ENCODE measurements around the gene KRT81.
"Not testable (repeated sequence)": the region's sequence is repeated elsewhere in the genome, so short reads cannot be mapped to it uniquely, and the experiment has no call there.

The KRT81 gene

DNA sequence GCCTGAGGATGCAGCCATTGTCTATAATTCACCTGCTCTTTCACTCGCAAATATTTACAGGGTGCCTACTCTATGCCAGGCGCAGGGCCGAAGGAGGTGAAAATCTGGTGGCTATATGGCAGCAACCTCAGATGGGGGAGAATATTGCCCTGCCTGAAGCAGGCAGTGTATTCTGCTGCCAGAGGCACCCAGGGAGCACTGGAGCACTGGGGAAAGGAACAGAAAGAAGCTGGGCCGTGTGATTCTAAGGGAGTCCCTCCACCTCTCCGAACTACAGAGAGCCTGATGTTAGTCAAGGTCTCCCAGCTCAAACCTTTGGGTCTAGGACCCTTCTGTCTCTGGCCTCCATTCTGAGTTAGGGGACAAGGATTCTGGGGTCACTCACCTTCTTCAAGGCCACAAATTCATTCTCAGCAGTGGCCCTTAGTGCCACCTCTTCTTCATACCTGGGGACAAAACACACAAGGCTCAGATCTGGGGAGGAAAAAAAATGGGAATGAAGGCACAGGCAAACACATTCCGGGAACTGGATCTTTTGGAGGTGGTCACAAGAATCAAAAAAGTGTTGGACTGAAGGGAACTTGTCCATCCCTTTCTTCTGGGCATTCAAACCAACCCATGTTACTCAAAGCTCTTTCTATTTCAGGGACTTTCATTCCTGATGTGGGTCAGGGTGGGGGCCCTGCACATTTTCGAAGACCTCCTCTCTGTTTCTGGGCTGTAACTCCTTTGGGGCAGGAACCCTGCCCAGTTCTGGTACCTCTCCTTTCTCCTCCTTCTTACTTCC, 36.2 kb downstream of the KRT81 start:
- CTCF ChIA-PET: interaction anchor here (0.9 kb wide), 2 partner anchors 10 to 33 kb away, joined by 3 read pairs; no protein-coding TSS in a partner anchor
- TF ChIP-seq FOXK2 (IDR thresholded peaks at IDR 0.05) (no peak), BHLHE40 (IDR thresholded peaks at IDR 0.05; ENCODE audit: borderline replicate concordance) (no peak), CTBP1 (IDR thresholded peaks at IDR 0.05; ENCODE audit: borderline replicate concordance) (no peak), SUZ12 (IDR thresholded peaks at IDR 0.05) (no peak), NFRKB (IDR thresholded peaks at IDR 0.05) (no peak), FOXM1 (IDR thresholded peaks at IDR 0.05; ENCODE audit: borderline replicate concordance) (no peak), HDGF (IDR thresholded peaks at IDR 0.05; ENCODE audit: borderline replicate concordance) (no peak)
- DNase-seq (ENCODE audit: extremely low spot score): no peak
- POLR2A ChIA-PET: no interaction called here

DNA sequence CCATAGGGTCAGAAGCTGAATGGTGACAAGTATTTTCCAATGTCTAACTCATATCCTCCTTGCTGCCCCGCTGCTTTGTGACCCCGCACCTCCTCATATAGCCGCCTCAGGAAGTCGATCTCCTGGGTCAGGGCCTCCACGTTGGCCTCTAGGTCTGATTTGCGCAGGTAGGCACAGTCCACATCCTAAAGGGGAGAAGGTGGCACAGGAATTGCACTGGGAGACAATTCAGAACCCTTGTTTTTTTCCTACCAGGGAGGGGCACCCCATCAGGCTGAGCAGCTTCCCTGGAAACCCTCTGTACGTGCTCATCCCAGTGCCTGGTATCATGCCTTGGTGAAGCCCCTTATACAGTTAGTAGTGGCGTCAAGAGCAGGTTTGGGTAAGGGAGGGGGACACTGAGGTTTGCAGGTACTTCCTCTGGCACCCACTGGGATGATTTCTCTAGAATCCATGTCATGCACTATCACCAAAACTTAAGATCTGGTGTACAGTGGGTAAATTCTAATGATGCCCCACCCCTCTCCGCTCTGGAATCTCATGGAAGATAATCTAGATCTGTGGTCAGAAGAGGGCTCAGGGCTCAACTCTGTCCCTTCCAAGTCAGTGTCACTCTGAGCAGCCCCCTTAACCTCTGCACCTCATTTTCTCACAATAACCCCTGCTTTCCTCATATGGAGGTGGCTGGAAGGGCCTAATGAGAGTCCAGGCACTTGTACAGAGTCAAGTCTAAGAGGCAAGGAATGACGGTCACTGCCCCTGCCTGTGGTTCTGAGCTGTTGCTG, 37.0 kb downstream of the KRT81 start:
- CTCF ChIA-PET: interaction anchor here (0.9 kb wide), 2 partner anchors 9 to 32 kb away, joined by 3 read pairs; no protein-coding TSS in a partner anchor
- POLR2A ChIA-PET: no interaction called here
- DNase-seq (ENCODE audit: extremely low spot score): no peak
- TF ChIP-seq CTBP1 (IDR thresholded peaks at IDR 0.05; ENCODE audit: borderline replicate concordance) (no peak), SP1 (IDR thresholded peaks at IDR 0.05) (no peak), FOXA1 (IDR thresholded peaks at IDR 0.05) (no peak), BHLHE40 (IDR thresholded peaks at IDR 0.05; ENCODE audit: borderline replicate concordance) (no peak), FOXK2 (IDR thresholded peaks at IDR 0.05) (no peak), FOXM1 (IDR thresholded peaks at IDR 0.05; ENCODE audit: borderline replicate concordance) (no peak), SUZ12 (IDR thresholded peaks at IDR 0.05) (no peak)
- TF ChIP-seq, protein P1, sequence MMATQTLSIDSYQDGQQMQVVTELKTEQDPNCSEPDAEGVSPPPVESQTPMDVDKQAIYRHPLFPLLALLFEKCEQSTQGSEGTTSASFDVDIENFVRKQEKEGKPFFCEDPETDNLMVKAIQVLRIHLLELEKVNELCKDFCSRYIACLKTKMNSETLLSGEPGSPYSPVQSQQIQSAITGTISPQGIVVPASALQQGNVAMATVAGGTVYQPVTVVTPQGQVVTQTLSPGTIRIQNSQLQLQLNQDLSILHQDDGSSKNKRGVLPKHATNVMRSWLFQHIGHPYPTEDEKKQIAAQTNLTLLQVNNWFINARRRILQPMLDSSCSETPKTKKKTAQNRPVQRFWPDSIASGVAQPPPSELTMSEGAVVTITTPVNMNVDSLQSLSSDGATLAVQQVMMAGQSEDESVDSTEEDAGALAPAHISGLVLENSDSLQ (IDR thresholded peaks at IDR 0.05): no peak

DNA sequence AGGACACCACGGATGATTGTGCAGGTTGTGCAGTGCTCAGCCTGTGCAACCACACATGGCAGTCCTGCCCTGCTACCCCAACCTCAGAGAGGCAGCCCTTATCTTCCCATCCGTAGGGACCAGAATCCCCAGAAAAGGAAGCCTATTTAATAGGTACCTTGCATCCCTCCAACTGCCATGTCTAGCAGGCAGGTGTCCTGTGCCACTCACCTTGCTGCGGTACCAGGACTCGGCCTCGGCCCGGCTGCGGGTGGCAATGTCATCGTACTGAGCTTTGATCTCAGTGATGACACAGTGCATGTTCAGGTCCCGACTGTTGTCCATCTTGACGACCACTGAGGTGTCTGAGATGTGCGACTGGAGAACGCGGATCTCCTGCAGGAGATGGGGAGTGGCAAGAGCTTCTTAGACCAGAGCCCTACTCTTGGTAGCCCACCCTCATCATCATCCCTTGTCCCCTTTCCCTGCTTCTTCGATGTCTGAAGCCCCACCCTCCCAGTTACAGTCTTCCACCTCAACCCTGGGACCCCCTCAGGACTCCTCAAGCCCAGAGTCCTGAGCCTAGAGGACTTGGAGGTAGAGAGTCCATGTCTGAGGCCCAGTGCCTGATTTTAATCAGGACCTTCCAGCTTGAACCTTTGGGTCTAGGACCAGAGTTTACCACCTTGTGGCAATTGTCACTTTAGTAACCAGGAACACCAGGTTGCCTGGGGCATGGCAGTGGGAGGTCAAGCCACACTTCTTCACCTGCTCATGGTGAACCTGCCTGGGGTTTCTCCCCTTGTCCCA, 37.7 kb downstream of the KRT81 start:
- POLR2A ChIA-PET: no interaction called here
- CTCF ChIA-PET: no interaction called here
- TF ChIP-seq FOXM1 (IDR thresholded peaks at IDR 0.05; ENCODE audit: borderline replicate concordance) (no peak), TARDBP (IDR thresholded peaks at IDR 0.05) (no peak), BHLHE40 (IDR thresholded peaks at IDR 0.05; ENCODE audit: borderline replicate concordance) (no peak), CTBP1 (IDR thresholded peaks at IDR 0.05; ENCODE audit: borderline replicate concordance) (no peak), ARNT (IDR thresholded peaks at IDR 0.05) (no peak), SP1 (IDR thresholded peaks at IDR 0.05) (no peak), SUZ12 (IDR thresholded peaks at IDR 0.05) (no peak), LEF1 (IDR thresholded peaks at IDR 0.05; ENCODE audit: borderline replicate concordance) (no peak), HDGF (IDR thresholded peaks at IDR 0.05; ENCODE audit: borderline replicate concordance) (no peak), L3MBTL2 (conservative IDR thresholded peaks at IDR 0.05) (no peak), ELF4 (IDR thresholded peaks at IDR 0.05) (no peak), FOXK2 (IDR thresholded peaks at IDR 0.05) (no peak), NFRKB (IDR thresholded peaks at IDR 0.05) (no peak), FOXA1 (IDR thresholded peaks at IDR 0.05) (no peak), ZNF384 (IDR thresholded peaks at IDR 0.05) (no peak)
- TF ChIP-seq, protein P1 (IDR thresholded peaks at IDR 0.05): no peak
- DNase-seq (ENCODE audit: extremely low spot score): no peak

DNA sequence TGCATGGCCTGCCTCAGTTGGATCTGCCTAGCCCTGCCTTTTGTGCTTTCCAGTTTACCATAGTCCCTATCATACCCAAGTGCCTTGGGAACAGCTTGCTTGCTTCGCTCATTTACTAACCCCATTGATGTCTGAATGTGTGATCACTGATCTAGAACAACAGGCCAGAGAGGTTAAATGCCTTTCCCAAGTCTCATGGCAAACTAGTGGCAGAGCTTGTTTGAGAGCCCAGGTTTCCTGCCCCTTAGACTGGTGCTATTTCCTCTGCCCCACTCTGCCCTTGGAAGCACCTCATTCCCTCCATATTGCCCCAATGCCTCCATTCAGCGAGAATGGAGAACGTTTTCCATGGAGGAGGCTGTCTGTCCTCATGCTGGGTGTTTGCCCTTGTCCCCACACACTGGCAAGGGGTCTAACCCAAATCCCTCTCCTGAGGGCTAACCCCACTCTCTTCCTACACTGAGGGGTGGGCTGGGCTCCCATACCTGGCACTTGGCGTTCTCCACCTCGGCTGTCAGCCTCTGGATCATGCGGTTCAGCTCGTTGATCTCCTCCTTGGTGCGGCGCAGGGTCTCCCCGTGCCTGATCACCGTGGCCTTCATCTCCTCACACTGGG, 38.5 kb downstream of the KRT81 start:
- TF ChIP-seq FOXK2 (IDR thresholded peaks at IDR 0.05) (no peak), ARNT (IDR thresholded peaks at IDR 0.05) (no peak), BHLHE40 (IDR thresholded peaks at IDR 0.05; ENCODE audit: borderline replicate concordance) (no peak), LEF1 (IDR thresholded peaks at IDR 0.05; ENCODE audit: borderline replicate concordance) (no peak), L3MBTL2 (conservative IDR thresholded peaks at IDR 0.05) (no peak), FOXM1 (IDR thresholded peaks at IDR 0.05; ENCODE audit: borderline replicate concordance) (no peak), SP1 (IDR thresholded peaks at IDR 0.05) (no peak), HDGF (IDR thresholded peaks at IDR 0.05; ENCODE audit: borderline replicate concordance) (no peak), ZNF384 (IDR thresholded peaks at IDR 0.05) (no peak), TARDBP (IDR thresholded peaks at IDR 0.05) (no peak), SUZ12 (IDR thresholded peaks at IDR 0.05) (no peak)
- POLR2A ChIA-PET: no interaction called here
- CTCF ChIA-PET: no interaction called here
- no peak for DNase-seq (ENCODE audit: extremely low spot score)

DNA sequence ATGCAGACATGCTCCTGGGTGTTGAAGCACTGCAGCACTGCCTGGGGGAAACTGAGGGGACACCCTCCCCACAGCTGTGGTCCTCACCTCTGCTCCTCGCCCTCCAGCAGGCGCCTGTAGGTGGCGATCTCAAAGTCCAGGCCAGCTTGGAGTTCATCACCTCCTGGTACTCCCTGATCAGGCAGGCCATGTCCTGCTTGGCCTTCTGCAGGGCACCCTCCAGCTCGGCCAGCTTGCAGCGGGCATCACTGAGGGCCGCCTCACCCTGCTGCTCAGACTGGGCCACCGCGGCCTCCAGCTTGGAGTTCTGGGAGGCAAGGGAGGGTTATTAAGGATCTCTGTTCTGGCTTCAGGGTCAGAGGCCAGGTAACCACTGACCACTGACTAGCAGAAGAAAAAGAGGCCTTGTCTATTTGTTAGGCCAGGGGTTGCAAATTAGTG, 39.1 kb downstream of the KRT81 start:
- DNase-seq (ENCODE audit: extremely low spot score); POLR2A ChIA-PET: not testable (repeated sequence)
- CTCF ChIA-PET: interaction anchor here (0.6 kb wide), 1 partner anchor 60 kb away, joined by 4 read pairs; no protein-coding TSS in a partner anchor

Measured in HEK293T (cell line).